GM23248 (cell line): ENCODE results near the gene GRID2.

ENCODE experiments used
- EZH2 ChIP-seq: fragments of 200-600 bp; sonication (generic); IDR thresholded peaks from 2 replicates; pipeline ENCODE4 v1.6.1; 2018; ENCODE audit warnings: antibody characterized with exemption, mild to moderate bottlenecking; ENCODE audit not compliant: insufficient read depth, poor library complexity, severe bottlenecking
- EZH2phosphoT487 ChIP-seq: fragments of 200-600 bp; sonication (generic); IDR thresholded peaks from 2 replicates; pipeline ENCODE4 v1.6.1; 2018; ENCODE audit warnings: antibody characterized with exemption, moderate library complexity, mild to moderate bottlenecking, low read depth; ENCODE audit not compliant: insufficient read depth

DNA sequence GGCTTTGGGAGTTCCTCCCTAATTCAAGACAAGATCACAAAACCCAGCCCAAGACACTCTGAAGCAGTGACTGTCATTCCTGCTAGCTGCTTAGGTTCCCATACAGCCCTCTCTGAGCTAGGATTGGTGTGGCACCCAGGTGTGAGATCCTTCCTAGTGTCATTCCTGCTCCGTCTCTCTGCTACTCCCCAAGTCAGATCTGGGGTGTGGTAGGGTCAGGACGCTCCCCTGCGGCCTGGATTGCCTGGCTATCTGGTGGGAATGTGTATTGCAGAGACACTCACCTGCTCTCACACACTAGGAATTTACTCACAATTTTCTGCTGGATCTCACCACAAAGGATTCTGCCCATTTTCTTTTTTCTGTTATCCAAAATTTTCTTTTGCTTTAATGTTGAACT lies 964.0 kb downstream of the GRID2 start:
- TF ChIP-seq EZH2 (no peak), EZH2phosphoT487 (no peak)
